NCI-H526 (cell line): ENCODE measurements around the gene UGT1A1.

Experiments
- DNase-seq, 2 experiments: peaks; one replicate each; lab custom pipeline; 2025; lab: John Stamatoyannopoulos, UW

Gene UGT1A1

GRCh38 chr2:233796254-233796653, 36.2 kb downstream of the UGT1A1 start:
- DNase-seq = no peak

GRCh38 chr2:233798335-233799086, 38.4 kb downstream of the UGT1A1 start:
- DNase-seq = no peak

GRCh38 chr2:233799087-233799665, 39.1 kb downstream of the UGT1A1 start:
- no peak for DNase-seq

- DNase-seq = no peak
Observed at GRCh38 chr2:233799716-233800115, 39.6 kb downstream of the UGT1A1 start.

- no peak for DNase-seq
Observed at GRCh38 chr2:233800208-233800607, 40.1 kb downstream of the UGT1A1 start.

- no peak for DNase-seq
Observed at GRCh38 chr2:233801357-233802131, 41.5 kb downstream of the UGT1A1 start.

- no peak for DNase-seq
Observed at GRCh38 chr2:233802132-233802815, 42.2 kb downstream of the UGT1A1 start.

GRCh38 chr2:233803292-233803911, 43.3 kb downstream of the UGT1A1 start:
- no peak for DNase-seq

GRCh38 chr2:233803994-233804393, 43.9 kb downstream of the UGT1A1 start:
- no peak for DNase-seq

- no peak for DNase-seq
Observed at GRCh38 chr2:233807215-233807865, 47.3 kb downstream of the UGT1A1 start.

- DNase-seq = no peak
Observed at GRCh38 chr2:233807966-233808935, 48.2 kb downstream of the UGT1A1 start.

- no peak for DNase-seq
Observed at GRCh38 chr2:233810385-233810784, 50.3 kb downstream of the UGT1A1 start.

GRCh38 chr2:233811087-233811486, 51.0 kb downstream of the UGT1A1 start:
- no peak for DNase-seq

- no peak for DNase-seq
Observed at GRCh38 chr2:233811732-233812131, 51.7 kb downstream of the UGT1A1 start.

- no peak for DNase-seq
Observed at GRCh38 chr2:233813236-233814055, 53.4 kb downstream of the UGT1A1 start.

- DNase-seq = peak in 1 of 2 experiments; percentile 30
Observed at GRCh38 chr2:233814056-233814835, 54.2 kb downstream of the UGT1A1 start.

- no peak for DNase-seq
Observed at GRCh38 chr2:233815861-233816260, 55.8 kb downstream of the UGT1A1 start.

- no peak for DNase-seq
Observed at GRCh38 chr2:233816334-233816733, 56.3 kb downstream of the UGT1A1 start.

- no peak for DNase-seq
Observed at GRCh38 chr2:233816771-233817170, 56.7 kb downstream of the UGT1A1 start.
